Activated CD4-positive, alpha-beta memory T cell treated with anti-CD3 and anti-CD28 coated beads, Interleukin-2, amount 10 ng/mL, durations not matched to agents 7 days and 5 days (primary cell): ENCODE data around the gene CCL4. TPM values are rescaled to one million over a fixed set of nuclear protein-coding genes. Genes with fewer than 3 reads are reported as not detected.

ENCODE experiments used
- total RNA-seq, 2 experiments: library from RNA; stranded (reverse); gene quantifications; one replicate each; pipeline ENCODE4 v1.2.3, GENCODE V29; 2021

Gene CCL4
- total RNA-seq, 2 experiments from 2014 or later: 46.8 to 50.4 TPM

Other genes starting within 250 kb of the CCL4 start
- 1 to 10 TPM; 2.3 to 3.1 TPM for gene HEATR9, start 234.9 kb upstream of the CCL4 start, total RNA-seq
- 100 to 1,000 TPM; 482 to 491 TPM for gene CCL5, start 223.5 kb upstream of the CCL4 start, total RNA-seq
- gene RDM1, start 173.1 kb upstream of the CCL4 start, total RNA-seq: 10 to 100 TPM; 14.4 to 16.9 TPM
- gene LYZL6, start 160.1 kb upstream of the CCL4 start, total RNA-seq: not detected
- gene CCL16, start 122.3 kb upstream of the CCL4 start, total RNA-seq: not detected
- gene CCL14, start 117.1 kb upstream of the CCL4 start, total RNA-seq: not detected
- gene CCL15, start 102.3 kb upstream of the CCL4 start, total RNA-seq: not detected
- under 1 TPM in 1 of 2 experiments, not detected in 1; 0.48 TPM for gene CCL23, start 85.9 kb upstream of the CCL4 start, total RNA-seq
- gene CCL18, start 39.6 kb upstream of the CCL4 start, total RNA-seq: not detected
- 100 to 1,000 TPM; 106 to 112 TPM for gene CCL3, start 13.7 kb upstream of the CCL4 start, total RNA-seq
- gene TBC1D3B, start 72.8 kb downstream of the CCL4 start, total RNA-seq: 1 to 10 TPM; 6.8 to 9.5 TPM
- gene CCL3L1, start 92.9 kb downstream of the CCL4 start, total RNA-seq: 1 to 10 TPM; 1.7 to 1.9 TPM
- 1 to 10 TPM; 3.6 to 4.0 TPM for gene CCL4L2, start 107.2 kb downstream of the CCL4 start, total RNA-seq
- under 1 TPM; 0.15 to 0.76 TPM for gene TBC1D3I, start 160.7 kb downstream of the CCL4 start, total RNA-seq
- gene TBC1D3G, start 220.1 kb downstream of the CCL4 start, total RNA-seq: not detected